Suppressor macrophage treated with lipopolysaccharide for 4 hours (primary cell): ENCODE data around the gene ATG2B.
"Not testable (repeated sequence)": the region's sequence is repeated elsewhere in the genome, so short reads cannot be mapped to it uniquely, and the experiment has no call there.

Experiments used
- DNase-seq: peaks from one replicate; pipeline ENCODE4 v3.0.0-alpha.2; 2020

ATG2B gene

DNA sequence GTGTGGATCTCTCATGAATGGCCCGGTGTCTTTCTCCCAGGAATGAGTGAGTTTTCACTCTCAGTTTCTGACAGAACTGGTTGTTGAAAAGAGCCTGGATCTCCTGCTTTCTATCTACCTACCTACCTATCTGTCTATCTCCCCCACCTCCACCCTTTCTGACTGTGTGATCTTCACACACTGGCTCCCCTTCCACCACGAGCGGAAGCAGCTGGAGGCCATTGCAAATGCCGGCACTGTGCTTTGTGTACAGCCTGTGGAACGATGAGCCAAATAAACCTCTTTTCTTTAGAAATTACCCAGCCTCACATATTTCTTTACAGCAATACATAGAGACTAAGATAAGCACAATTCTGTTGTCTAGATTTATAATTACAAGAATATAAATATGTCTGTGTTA is 7.4 kb upstream of the ATG2B start:
- no peak for DNase-seq

DNA sequence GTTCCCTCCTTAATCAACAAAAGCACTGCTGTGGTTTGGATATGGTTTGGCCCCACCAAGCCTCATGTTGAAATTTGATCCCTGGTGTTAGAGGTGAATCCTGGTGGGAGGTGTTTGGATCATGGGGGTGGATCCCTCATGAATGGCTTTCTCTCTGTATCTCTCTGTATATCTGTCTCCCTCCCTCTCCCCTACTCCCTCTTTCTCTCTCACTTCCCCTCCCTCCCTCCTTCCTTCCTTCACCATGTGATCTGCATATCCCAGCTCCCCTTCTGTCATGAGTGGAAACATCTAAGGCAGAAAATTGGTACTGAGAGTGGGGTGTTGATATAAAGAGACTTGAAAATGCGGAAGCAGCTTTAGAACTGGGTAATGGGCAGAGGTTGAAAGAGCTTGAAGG is 5.4 kb upstream of the ATG2B start:
- no peak for DNase-seq

DNA sequence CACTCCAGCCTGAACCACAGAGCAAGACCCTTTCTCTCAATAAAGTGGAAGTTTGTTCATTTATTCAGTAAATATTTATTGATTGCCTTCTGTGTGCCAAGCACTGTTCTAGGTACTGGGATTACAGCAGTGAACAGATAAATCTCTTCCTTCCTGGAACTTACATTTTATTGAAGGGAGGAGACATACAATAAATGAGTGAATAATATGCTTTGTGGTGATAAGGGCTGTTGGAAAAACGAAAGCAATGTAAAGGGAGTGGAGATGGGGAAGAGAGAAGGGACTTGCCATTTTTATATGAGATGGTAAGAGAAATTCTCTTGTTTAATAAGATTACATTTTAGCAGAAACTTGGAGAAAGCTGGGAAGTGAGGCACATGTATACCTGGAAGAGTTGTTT is 1.8 kb upstream of the ATG2B start:
- DNase-seq = no peak

DNA sequence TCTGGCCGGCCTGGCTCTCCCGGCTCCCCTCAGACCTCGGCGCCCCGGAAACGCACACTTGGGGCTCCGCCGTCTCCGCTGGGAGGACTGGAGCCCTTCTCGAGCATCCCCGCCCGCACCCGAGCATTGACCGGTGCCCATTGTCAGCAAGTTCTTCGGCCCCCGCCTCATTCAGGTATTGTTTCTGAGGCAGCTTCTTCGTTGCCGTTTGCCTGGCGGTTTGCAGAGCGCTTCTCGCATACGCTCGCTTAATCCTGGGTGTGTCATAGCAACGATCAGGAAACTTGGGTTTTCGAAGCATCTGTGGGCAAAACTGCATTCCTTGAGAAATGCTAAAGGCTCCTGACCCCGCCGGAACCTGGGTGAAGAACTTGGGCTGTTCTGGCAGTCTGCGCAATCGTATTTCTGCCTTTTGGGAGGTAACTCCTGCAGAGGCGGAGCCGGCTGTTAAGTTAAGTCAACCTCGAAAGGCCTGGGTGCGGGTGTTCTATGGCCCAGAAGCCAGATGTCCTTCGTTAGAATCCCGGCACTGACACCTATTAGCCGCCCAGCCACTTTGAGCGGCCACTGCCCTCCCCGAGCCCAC is 703 bp upstream of the ATG2B start:
- DNase-seq = peak; percentile 30

DNA sequence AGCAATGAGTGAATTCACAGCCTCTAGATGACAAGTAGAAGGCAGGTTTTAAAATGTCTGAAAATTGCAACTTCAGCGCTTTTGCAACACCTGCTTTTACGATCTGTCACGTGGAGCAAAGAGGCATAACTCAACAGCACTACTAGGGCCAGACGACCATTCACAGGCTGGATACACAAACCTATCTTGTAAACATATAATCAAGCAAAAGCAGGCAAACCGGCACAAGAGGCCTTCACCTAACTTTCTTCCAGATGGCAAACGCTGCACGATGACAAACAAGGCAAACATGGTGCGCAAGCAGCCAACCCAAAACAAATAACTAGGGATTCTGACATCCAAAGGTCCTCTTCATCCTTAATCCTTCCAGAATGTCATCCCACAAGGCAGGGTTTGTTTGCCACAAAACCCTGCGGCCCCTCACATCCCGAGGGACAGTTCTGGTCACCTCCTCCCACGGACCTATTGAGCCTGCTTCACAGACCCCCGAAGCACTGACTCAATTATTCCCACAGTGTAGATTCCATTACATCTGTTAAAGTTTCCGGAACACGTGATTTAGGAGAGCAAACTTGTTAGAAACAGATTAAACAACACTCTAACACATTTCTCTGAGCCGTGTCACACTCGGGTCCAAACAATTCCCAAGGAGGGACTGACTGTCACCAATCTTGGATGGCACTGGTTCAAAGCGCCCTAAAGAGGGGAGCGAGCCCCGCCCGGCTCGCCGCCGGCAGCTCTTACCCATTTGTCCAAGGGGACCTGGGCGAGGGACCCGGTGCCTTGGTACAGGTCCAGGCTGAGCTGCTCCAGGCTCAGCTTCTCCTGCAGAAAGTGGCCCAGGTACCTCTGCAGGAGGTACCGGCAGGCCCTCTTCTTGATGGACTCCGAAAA is 823 bp downstream of the ATG2B start:
- DNase-seq = peak; percentile 20

DNA sequence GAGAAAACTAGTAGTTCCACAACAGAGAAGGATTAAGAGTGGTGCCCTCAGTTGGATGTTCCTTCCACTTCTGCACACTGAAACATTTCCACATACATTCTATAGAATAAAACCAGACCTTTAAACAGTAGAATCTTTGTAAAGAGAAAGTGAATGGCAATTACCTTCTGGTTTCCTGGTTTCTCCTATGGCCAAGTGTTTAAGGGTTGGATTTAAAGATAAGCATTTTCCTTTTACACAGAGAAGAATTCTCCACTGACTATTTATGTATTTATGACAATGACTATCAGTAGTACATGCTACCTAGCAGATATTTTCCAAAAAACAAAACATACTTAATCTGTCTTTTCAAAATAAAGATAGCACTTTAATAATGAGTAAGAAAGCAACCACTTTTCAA is 3.2 kb downstream of the ATG2B start:
- DNase-seq = no peak

DNA sequence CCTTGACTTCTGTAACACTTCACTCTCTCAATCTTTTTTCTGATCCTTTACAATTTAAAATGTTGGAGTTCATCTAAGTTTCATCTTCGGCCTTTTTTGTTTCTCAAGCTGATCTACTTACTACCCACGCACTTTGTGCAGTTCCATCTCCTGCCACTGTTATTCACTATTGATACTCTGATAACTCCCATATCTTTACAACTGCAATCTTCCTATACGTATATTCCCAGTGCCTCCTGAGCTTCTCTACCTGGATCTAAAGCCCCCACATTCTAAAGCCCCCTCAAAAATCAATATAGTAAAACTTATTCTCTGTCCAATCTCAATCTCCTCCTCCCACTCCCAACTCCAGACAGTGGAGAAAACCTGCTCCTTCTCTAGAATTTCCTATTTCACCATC is 5.9 kb downstream of the ATG2B start:
- no peak for DNase-seq

DNA sequence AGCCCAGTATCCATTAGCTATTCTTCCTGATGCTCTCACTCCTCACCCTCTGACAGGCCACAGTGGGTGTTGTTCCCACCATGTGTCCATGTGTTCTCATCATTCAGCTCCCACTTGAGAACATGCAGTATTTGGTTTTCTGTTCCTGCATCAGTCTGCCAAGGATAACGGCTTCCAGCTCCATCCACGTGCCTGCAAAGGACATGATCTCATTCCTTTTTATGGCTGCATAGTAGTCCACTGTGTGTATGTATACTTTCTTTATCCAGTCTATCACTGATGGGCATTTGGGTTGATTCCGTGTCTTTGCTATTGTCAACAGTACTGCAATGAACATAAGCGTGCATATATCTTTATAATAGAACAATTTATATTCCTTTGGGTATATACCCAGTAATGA is 8.9 kb downstream of the ATG2B start:
- DNase-seq = no peak

DNA sequence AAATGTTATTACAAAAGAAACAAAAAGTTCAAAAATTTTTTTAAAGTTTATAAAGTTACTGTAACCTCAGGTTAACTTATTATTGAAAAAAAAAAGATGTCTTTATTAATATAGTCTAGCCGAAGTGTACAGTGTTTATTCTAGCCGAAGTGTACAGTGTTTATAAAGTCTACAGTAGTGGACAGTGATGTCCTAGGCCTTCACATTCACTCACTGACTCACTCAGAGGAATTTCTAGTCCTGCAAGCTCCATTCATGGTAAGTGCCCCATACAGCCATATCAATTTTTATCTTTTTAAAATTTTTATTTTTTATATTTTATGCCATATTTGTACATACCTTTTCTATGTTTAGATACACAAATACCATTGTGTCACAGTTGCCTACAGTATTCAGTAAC is 10.4 kb downstream of the ATG2B start:
- no peak for DNase-seq

DNA sequence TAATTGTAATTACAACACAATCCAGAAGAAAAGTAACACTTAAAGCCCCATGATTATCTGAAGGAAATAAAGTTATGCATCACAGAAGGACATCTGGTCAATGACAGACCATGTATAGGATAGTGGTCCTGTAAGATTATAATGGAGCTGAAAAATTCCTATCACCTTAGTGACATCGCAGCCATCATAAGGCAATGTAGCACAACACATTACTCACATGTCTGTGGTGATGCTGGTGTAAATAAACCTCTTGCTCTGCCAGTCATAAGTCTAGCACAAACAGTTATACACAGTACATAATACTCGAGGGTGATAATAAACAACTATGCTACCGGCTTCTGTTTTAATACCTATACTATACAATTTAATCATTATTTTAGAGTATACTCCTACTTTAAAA is 11.2 kb downstream of the ATG2B start:
- DNase-seq = no peak

DNA sequence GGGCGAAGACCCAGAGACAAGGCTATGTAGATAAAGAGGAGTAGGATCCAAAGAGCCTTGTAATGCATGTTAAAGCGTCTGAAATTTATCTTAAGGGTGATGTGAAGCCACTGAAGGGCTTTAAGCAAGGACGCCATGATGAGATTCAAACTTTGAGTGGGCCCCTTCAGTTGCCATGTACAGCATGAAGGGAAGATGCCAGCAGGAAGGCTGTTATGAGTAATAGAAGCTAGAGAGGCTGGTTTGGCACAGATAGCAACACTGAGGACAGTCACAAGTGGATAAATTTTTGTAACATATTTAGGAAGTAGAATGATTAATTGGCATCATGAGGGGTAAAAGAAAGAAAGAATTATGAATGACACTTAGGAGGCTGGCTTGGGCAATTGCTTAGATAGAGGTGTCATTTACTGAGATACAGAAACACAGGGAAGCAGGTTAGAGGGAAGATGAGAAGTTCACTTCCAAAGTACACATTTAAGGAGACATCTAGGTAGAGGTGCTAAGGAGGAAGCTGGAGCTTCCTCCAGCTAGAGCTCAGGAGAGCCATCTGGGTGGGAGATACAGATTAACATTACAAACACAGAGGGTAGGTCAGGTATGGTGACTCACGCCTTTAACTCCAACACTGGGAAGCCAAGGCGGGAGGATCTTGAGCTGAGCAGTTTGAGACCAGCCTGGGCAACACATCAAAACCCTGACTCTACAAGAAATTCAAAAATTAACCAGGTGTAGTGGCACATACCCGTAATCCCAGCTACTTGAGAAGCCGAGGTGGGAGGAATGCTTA is 13.7 kb downstream of the ATG2B start:
- peak; percentile 11 for DNase-seq

DNA sequence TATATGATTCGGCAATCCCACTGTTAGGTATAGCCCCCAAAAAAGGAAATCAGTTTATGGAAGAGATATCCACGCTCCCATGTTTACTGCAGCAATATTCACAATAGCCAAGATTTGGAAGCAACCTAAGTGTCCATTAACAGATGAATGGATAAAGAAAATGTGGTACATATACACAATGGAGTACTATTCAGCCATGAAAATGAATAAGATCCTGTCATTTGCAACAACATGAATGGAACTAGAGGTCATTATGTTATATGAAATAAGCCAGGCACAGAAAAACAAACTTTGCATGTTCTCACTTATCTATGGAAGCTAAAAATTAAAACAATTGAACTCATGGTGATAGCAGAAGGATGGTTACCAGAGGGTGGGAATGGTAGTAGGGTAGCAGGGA is 15.2 kb downstream of the ATG2B start:
- DNase-seq = not testable (repeated sequence)

DNA sequence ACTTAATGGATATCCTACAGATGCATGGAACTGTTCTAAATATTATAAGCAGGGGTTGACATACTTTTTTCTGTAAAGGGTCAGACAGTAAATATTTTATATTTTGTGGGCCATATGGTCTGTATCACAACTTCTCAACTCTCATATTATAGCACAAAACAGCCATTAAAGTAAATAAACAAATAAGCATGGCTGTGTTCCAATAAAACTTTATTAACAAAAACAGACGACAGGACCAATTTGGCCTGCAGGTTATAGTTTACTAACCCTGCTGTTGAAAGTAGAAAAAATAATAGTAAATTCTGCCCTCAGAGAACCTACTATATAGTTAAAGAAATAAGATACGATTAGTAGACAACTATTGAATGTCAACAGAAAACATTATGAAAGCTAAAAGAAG is 17.5 kb downstream of the ATG2B start:
- no peak for DNase-seq

DNA sequence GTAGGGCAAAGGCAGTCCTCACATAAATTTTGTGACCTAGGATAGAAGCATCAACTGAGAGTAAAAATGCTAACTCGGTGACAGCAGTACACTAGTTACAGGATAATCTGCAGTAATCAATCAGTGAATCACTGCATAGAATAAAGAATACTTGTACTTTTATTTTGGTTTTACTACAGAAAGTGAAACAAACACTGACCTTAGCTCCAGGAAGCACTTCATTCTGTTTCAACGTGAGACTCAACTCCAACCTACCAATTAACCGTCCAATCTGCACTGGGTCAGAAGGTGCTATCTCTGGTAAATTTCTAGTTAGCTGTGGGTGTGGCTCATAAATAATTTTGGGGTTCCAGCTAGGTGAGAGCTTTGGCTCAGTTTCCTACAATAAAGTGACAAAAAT is 21.8 kb downstream of the ATG2B start:
- no peak for DNase-seq

DNA sequence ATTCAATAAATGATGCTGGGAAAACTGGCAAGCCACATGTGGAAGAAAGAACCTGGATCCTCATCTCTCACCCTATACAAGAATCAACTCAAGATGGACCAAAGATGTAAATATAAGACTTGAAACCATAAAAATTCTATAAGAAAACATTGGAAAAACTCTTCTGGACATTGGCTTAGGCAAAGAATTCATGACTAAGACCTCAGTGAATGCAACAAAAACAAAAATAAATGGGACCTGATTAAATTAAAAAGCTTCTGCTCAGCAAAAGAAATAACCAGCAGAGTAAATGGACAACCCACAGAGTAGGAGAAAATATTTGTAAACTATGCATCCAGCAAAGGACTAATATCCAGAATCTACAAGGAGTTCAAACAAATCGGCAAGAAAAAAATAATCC is 24.6 kb downstream of the ATG2B start:
- no peak for DNase-seq

DNA sequence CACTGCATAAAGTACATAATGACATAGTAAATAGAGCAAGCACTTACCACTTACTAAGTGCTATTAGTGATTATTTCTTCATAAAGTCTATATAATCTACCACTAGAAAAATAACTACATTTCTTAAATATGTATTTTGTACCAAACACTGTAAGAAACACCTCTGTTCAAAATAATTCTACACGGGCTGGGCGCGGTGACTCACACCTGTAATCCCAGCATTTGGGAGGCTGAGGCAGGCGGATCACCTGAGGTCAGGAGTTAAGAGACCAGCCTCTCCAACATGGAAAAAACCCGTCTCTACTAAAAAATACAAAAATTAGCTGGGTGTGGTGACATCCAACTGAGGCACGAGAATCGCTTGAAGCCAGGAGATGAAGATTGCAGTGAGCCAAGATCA is 38.9 kb downstream of the ATG2B start:
- no peak for DNase-seq

DNA sequence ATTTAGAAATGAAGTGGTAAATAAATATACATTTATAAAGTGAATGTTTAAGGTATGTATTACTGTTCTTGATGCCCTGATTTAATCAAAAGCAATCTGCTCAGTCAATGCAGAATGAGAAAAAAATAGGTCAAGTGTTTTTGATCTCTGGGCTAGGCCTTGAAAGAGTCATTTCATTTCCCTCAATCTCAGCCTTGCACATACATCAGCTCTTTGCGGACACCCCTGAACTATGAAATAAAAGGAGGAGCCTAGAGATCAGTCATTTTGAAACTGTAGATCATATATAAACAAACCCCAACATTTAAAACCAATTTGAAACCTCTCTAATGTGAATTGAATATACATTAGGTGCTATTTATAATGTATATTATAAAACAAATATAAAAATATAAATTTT is 42.5 kb downstream of the ATG2B start:
- no peak for DNase-seq

DNA sequence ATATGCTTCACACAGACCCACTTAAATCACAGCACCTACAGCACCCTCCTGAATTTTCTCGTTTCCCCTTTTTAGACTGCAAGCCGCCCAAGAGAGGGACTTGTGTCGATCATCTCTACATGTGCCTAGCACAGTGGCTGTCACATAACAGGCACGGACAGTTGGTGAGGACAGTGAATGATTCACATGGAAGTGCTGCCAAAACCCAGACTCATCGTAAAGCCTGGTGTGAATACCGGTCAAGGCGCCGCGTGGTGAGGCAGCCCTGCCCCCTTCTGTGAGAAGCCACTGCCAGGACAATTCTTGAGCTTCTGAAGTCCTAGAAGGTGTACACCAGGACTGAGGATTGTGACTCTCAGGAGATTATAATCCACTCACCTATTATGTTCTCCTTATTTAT is 44.3 kb downstream of the ATG2B start:
- DNase-seq = no peak

DNA sequence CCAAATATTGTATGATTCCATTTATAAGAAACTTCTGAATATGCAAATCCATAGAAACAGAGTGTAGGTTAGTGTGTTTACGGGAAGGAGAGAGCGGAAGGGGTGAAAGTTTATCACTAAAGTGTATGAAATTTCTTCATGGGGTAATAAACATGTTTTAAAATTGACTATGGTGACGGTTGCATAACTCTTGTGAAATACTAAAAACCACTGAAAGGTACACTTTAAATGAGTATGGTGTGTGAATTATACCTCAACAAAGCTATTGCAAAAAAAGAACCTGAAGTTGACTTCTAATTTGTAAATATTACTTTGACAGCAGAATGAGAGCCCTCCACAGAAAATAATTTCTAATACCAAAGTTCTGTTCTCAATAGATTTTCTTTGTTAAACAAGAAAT is 47.1 kb downstream of the ATG2B start:
- no peak for DNase-seq

DNA sequence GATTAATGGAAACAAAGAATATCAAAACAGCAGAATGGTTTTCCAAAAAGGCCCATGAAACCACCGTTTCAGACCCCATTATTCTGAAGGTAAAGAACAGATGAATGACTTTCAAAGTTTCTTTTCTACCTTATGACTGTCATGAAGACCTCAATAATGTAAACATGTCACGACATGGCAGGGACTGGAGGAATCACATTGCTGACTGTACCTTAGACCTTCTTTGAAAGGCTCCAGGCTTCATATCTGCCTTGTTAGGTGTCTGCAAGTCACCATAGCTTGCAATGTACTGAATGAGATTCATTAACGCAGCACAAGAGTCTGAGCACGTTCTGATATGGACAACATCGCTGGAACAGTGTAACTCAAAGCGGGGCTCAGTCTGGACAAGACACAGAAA is 52.2 kb downstream of the ATG2B start:
- no peak for DNase-seq

DNA sequence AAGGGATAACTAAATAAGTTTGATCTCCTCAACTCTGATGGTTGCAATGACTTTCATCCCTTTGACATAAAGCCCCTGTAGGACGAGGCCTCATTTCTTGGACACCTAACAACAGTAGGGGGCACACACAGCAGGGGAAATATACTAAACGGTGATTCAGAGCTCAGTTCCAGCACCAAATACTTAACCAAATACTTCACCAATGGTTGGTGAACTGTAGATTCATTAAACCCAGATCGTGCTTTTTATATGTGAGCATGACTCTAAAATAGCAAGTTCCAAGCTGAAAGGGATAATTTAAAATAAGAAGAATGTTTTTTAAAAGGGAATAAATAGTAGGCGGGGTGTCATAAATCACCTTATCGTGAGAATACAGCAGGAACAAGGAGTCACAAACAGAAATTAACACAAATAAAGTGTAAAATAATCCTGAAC is 53.2 kb downstream of the ATG2B start:
- no peak for DNase-seq

DNA sequence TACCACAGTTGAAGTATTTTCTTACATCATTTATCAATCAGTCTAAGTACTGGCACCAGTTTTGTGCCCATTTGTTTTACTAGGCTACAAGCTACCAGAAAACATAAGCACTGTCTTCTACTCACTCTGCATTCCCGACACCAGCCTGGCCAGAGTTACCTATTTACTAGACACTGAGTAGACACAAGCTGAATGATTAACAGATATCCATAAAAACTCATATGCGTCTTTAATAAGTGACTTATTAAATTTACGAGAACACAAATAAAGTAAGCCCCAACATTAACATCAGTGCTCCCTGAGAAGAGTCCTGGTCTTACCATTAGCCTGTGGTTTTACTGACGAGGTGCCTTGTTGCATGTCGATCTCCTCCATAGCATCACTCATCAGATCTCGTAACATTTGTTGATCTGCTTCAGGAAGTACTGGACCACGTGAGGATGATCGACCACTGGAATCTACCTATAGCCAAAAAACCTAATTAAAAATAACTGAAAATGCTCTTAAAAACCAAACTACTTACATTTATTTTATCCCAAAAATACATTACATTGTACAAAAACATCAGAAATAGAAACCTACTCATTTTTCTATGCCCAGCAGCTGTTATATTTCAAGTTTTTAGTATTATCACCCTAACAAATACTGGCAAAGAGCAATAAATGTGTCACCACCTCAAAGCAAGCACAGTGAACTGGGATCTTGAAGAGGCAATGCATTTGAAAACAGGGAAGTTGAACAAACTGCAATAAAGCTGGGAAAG is 53.8 kb downstream of the ATG2B start:
- DNase-seq = no peak

DNA sequence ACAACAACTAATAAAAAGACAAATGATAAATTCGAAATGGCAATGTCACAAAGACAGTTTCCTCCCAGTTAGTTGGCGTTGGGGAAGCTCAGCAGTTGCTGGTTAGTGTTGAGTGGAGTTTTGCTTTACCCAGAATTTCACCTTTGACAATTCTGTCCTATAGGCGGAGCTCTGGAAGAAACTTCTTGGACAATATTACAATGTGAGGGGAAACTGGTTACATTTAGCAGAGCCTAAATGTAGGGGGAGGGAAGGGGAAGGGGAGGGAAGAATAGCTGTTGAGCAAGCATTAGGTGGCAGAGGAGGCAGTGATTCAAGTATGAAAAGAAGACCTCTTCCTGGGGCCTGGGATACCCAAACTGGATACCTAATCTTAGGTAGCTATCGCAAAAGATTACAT is 55.7 kb downstream of the ATG2B start:
- DNase-seq = no peak
